HG02885 (cell line): ENCODE results near the gene FRMD4B.
A peak's percentile ranks its signal among the peaks of the same experiment; 100 is the strongest.
"Not testable (repeated sequence)": the region's sequence is repeated elsewhere in the genome, so short reads cannot be mapped to it uniquely, and the experiment has no call there.

Experiments
- ATAC-seq: cut with Tn5 transposase; IDR thresholded peaks from one replicate; pipeline ENCODE4 v1.9.1; 2021; ENCODE audit warnings: mild to moderate bottlenecking; ENCODE audit not compliant: unreplicated experiment, poor library complexity

FRMD4B gene

GRCh38 chr3:69325151-69325550, 60.7 kb downstream of the FRMD4B start:
- ATAC-seq: no peak

- peak; percentile 29 for ATAC-seq
Measured at GRCh38 chr3:69324362-69325025, 61.4 kb downstream of the FRMD4B start.

- ATAC-seq: no peak
Measured at GRCh38 chr3:69323941-69324340, 61.9 kb downstream of the FRMD4B start.

- not testable (repeated sequence) for ATAC-seq
Measured at GRCh38 chr3:69322512-69322911, 63.4 kb downstream of the FRMD4B start.

- ATAC-seq: no peak
Measured at GRCh38 chr3:69322158-69322509, 63.8 kb downstream of the FRMD4B start.

GRCh38 chr3:69321301-69322157, 64.4 kb downstream of the FRMD4B start:
- no peak for ATAC-seq

GRCh38 chr3:69320871-69321271, 65.0 kb downstream of the FRMD4B start:
- ATAC-seq: peak; percentile 76

- no peak for ATAC-seq
Measured at GRCh38 chr3:69319652-69320051, 66.2 kb downstream of the FRMD4B start.

GRCh38 chr3:69318410-69318809, 67.5 kb downstream of the FRMD4B start:
- no peak for ATAC-seq

- no peak for ATAC-seq
Measured at GRCh38 chr3:69313251-69313650, 72.6 kb downstream of the FRMD4B start.

- ATAC-seq: no peak
Measured at GRCh38 chr3:69309814-69310213, 76.1 kb downstream of the FRMD4B start.

GRCh38 chr3:69306239-69307185, 79.4 kb downstream of the FRMD4B start:
- peak; percentile 98 for ATAC-seq

- ATAC-seq: no peak
Measured at GRCh38 chr3:69305011-69305410, 80.9 kb downstream of the FRMD4B start.

GRCh38 chr3:69304396-69304795, 81.5 kb downstream of the FRMD4B start:
- ATAC-seq: no peak

GRCh38 chr3:69300296-69300695, 85.6 kb downstream of the FRMD4B start:
- ATAC-seq: no peak

- no peak for ATAC-seq
Measured at GRCh38 chr3:69299344-69299743, 86.5 kb downstream of the FRMD4B start.

- ATAC-seq: no peak
Measured at GRCh38 chr3:69297501-69297900, 88.4 kb downstream of the FRMD4B start.

- no peak for ATAC-seq
Measured at GRCh38 chr3:69296995-69297394, 88.9 kb downstream of the FRMD4B start.

- ATAC-seq: peak; percentile 84
Measured at GRCh38 chr3:69294014-69294766, 91.7 kb downstream of the FRMD4B start.
